ENCODE results near the gene THADA. TPM values are rescaled to one million over a fixed set of nuclear protein-coding genes. Genes with fewer than 3 reads are reported as not detected.

THADA gene
- polyA plus RNA-seq, 1 donor (not counting 4 experiments of a cell fraction or from before 2014, with no cell fraction given): 22.6 TPM

DNA sequence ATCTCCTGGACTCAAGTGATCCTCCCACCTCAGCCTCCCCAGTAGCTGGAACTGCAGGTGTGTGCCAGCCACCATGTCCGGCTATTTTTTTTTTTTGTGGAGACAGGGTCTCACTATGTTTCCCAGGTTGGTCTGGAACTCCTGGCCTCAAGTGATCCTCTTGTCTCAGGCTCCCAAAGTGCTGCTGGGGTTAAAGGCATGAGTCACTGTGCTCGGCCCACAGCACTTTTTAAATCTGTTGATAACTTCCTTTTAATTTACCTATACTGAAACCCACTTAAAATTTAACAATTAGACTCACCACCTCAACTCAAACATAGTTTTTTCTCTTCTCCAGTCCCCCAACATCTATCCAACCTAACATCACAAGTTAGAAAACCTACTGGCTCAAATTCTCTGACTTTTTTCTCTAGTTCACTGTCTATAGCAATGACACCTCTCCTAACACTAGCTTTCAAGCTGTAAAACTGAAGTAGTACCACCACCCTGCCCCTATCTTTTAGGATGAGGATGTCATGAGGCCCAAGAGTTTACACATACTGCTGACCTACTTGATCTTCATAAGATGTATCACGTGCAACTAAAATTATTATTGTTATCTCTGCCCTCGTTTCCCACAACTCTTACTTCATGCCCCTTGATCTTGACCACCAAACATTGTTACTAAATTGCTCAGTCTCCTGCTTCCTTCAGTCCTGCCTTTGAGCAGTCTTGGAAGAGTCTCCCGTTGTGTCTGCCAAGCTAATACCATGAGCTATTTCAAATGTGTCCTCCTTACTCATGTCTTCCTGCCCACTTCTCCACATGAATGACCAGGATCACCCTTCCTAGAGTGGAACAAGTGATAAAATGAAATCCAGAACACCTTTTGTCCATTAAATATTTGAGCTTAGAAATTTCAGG lies 227.1 kb downstream of the THADA start:
- FAIRE-seq: no peak
- Histone ChIP-seq H2AFZ (ENCODE audit: control insufficient read depth, low read length) (no peak overlapping the region), H3K9ac (ENCODE audit: control insufficient read depth, extremely low read depth, insufficient read depth, low read length) (no peak overlapping the region), H3K9me1 (ENCODE audit: control insufficient read depth, extremely low read depth, insufficient read depth, low read length) (peaks cover 2% of the 10 kb centered on the region), H3K79me2 (ENCODE audit: control insufficient read depth, insufficient read depth, low read length) (no peaks in the 10 kb centered on the region), H3K4me3 (ENCODE audit: control insufficient read depth in 2 of 3, extremely low read depth in 1 of 3, insufficient read depth in 2 of 3, low read depth in 1 of 3, low read length in 3 of 3) (no peak overlapping the region), H3K27ac (ENCODE audit: control insufficient read depth, insufficient read depth, low read length) (no peak overlapping the region), H3K27me3 (ENCODE audit: control insufficient read depth, extremely low read depth, insufficient read depth, low read length) (no peaks in the 10 kb centered on the region), H3K4me2 (ENCODE audit: control insufficient read depth, extremely low read depth, insufficient read depth, low read depth, low read length) (no peak overlapping the region), H3K36me3 (ENCODE audit: control insufficient read depth in 2 of 2, extremely low read depth in 1 of 2, insufficient read depth in 2 of 2, low read length in 2 of 2) (no peaks in the 10 kb centered on the region), H3K4me1 (ENCODE audit: control insufficient read depth, extremely low read depth, insufficient read depth, low read length) (no peaks in the 10 kb centered on the region), H3K9me3 (ENCODE audit: control insufficient read depth, low read depth, low read length) (no peaks in the 10 kb centered on the region), H4K20me1 (ENCODE audit: control insufficient read depth, extremely low read depth, insufficient read depth, low read length) (no peaks in the 10 kb centered on the region)
- DNase-seq (ENCODE audit: low read depth, low spot score): no peak
- dilution Hi-C loops (cut with MboI; ENCODE audit: extremely low pct_ligation_motif_present, low sequenced_read_pairs): no loop called here
- TF ChIP-seq CTCF (optimal IDR thresholded peaks at IDR 0.05 in 1 of 3, IDR thresholded peaks at IDR 0.05 in 1 of 3, conservative IDR thresholded peaks at IDR 0.05 in 1 of 3; ENCODE audit: extremely low read depth in 1 of 3, insufficient read depth in 2 of 3, low read length in 3 of 3) (no peak), EZH2 (IDR thresholded peaks at IDR 0.05; ENCODE audit: low read length) (no peak)

- Histone ChIP-seq H3K4me3 (ENCODE audit: control insufficient read depth in 2 of 3, extremely low read depth in 1 of 3, insufficient read depth in 2 of 3, low read depth in 1 of 3, low read length in 3 of 3) (no peak overlapping the region), H3K27me3 (ENCODE audit: control insufficient read depth, extremely low read depth, insufficient read depth, low read length) (no peaks in the 10 kb centered on the region), H3K4me1 (ENCODE audit: control insufficient read depth, extremely low read depth, insufficient read depth, low read length) (no peaks in the 10 kb centered on the region), H3K9me3 (ENCODE audit: control insufficient read depth, low read depth, low read length) (no peaks in the 10 kb centered on the region), H3K9me1 (ENCODE audit: control insufficient read depth, extremely low read depth, insufficient read depth, low read length) (peaks cover 2% of the 10 kb centered on the region), H3K9ac (ENCODE audit: control insufficient read depth, extremely low read depth, insufficient read depth, low read length) (no peak overlapping the region), H2AFZ (ENCODE audit: control insufficient read depth, low read length) (no peak overlapping the region), H3K27ac (ENCODE audit: control insufficient read depth, insufficient read depth, low read length) (no peak overlapping the region), H3K79me2 (ENCODE audit: control insufficient read depth, insufficient read depth, low read length) (no peaks in the 10 kb centered on the region), H3K36me3 (ENCODE audit: control insufficient read depth in 2 of 2, extremely low read depth in 1 of 2, insufficient read depth in 2 of 2, low read length in 2 of 2) (no peaks in the 10 kb centered on the region), H4K20me1 (ENCODE audit: control insufficient read depth, extremely low read depth, insufficient read depth, low read length) (no peaks in the 10 kb centered on the region), H3K4me2 (ENCODE audit: control insufficient read depth, extremely low read depth, insufficient read depth, low read depth, low read length) (no peak overlapping the region)
- DNase-seq (ENCODE audit: low read depth, low spot score) (no peak), FAIRE-seq (no peak)
- dilution Hi-C loops (cut with MboI; ENCODE audit: extremely low pct_ligation_motif_present, low sequenced_read_pairs): no loop called here
- TF ChIP-seq EZH2 (IDR thresholded peaks at IDR 0.05; ENCODE audit: low read length) (no peak), CTCF (optimal IDR thresholded peaks at IDR 0.05 in 1 of 3, IDR thresholded peaks at IDR 0.05 in 1 of 3, conservative IDR thresholded peaks at IDR 0.05 in 1 of 3; ENCODE audit: extremely low read depth in 1 of 3, insufficient read depth in 2 of 3, low read length in 3 of 3) (no peak)
These were observed 228.6 kb downstream of the THADA start for GRCh38 chr2:43367012-43367782.

All from keratinocyte (primary cell).